Osteoblast (primary cell): ENCODE measurements around the gene RIPOR2. TPM values are rescaled to one million over a fixed set of nuclear protein-coding genes. Genes with fewer than 3 reads are reported as not detected.
"Not testable (repeated sequence)": the region's sequence is repeated elsewhere in the genome, so short reads cannot be mapped to it uniquely, and the experiment has no call there.

Experiments used
- DNase-seq: peaks from one replicate; pipeline ENCODE4 v3.0.0; 2011; ENCODE audit warnings: low spot score, mixed read lengths; ENCODE audit not compliant: insufficient read length; ENCODE audit errors: missing footprints
- H2AFZ ChIP-seq: 2 replicates; pipeline ENCODE4 v1.6.0; 2011; ENCODE audit warnings: mild to moderate bottlenecking, low read length
- H3K27ac ChIP-seq: 2 replicates; pipeline ENCODE4 v1.5.1; 2011; ENCODE audit warnings: mild to moderate bottlenecking, low read depth, low read length, moderate library complexity
- H3K27me3 ChIP-seq: 2 replicates; pipeline ENCODE4 v1.6.0; 2012; ENCODE audit warnings: mild to moderate bottlenecking, control low read depth, inconsistent platforms, low read length, moderate library complexity; ENCODE audit not compliant: insufficient read depth
- H3K36me3 ChIP-seq: 2 replicates; pipeline ENCODE4 v1.5.1; 2011; ENCODE audit warnings: mild to moderate bottlenecking, low read length, control low read depth, moderate library complexity; ENCODE audit not compliant: insufficient read depth
- H3K4me1 ChIP-seq: 2 replicates; pipeline ENCODE4 v1.5.1; 2011; ENCODE audit warnings: mild to moderate bottlenecking, low read length, control low read depth, moderate library complexity; ENCODE audit not compliant: insufficient read depth
- H3K4me2 ChIP-seq: 2 replicates; pipeline ENCODE4 v1.6.0; 2011; ENCODE audit warnings: mild to moderate bottlenecking, low read length; ENCODE audit not compliant: insufficient read depth
- H3K4me3 ChIP-seq: fragments of 200-600 bp; sonication (generic); 3 replicates; pipeline ENCODE4 v1.5.1; 2012; ENCODE audit warnings: mild to moderate bottlenecking, low read length, inconsistent platforms; ENCODE audit not compliant: insufficient read depth
- H3K79me2 ChIP-seq: 2 replicates; pipeline ENCODE4 v1.6.0; 2012; ENCODE audit warnings: mild to moderate bottlenecking, low read length, control low read depth, inconsistent platforms; ENCODE audit not compliant: insufficient read depth
- H3K9me3 ChIP-seq: 2 replicates; pipeline ENCODE4 v1.5.1; 2011; ENCODE audit warnings: low read depth, low read length, control low read depth
- H4K20me1 ChIP-seq: 2 replicates; pipeline ENCODE4 v1.6.0; 2012; ENCODE audit warnings: mild to moderate bottlenecking, low read length, control low read depth; ENCODE audit not compliant: insufficient read depth
- total RNA-seq: library from RNA; depleted of rRNA; stranded (reverse); fragments of >200 nt; gene quantifications from 2 replicates; pipeline ENCODE4 v1.2.3, GENCODE V29; 2012
- TF ChIP-seq, protein P1 (sequence below): IDR thresholded peaks from 2 replicates; pipeline ENCODE4 v1.5.1; 2011; ENCODE audit warnings: mild to moderate bottlenecking, low read depth, low read length, moderate library complexity; ENCODE audit errors: extremely low read depth

The RIPOR2 gene
- total RNA-seq, 1 donor: 1.4 TPM

GRCh38 chr6:24882295-24882694, 53.5 kb downstream of the RIPOR2 start:
- H3K9me3 ChIP-seq: peaks cover 4% of the 10 kb centered on the region
- H3K27ac ChIP-seq: no peak overlapping the region
- no peaks in the 10 kb centered on the region for H3K36me3 ChIP-seq
- TF ChIP-seq, protein P1, sequence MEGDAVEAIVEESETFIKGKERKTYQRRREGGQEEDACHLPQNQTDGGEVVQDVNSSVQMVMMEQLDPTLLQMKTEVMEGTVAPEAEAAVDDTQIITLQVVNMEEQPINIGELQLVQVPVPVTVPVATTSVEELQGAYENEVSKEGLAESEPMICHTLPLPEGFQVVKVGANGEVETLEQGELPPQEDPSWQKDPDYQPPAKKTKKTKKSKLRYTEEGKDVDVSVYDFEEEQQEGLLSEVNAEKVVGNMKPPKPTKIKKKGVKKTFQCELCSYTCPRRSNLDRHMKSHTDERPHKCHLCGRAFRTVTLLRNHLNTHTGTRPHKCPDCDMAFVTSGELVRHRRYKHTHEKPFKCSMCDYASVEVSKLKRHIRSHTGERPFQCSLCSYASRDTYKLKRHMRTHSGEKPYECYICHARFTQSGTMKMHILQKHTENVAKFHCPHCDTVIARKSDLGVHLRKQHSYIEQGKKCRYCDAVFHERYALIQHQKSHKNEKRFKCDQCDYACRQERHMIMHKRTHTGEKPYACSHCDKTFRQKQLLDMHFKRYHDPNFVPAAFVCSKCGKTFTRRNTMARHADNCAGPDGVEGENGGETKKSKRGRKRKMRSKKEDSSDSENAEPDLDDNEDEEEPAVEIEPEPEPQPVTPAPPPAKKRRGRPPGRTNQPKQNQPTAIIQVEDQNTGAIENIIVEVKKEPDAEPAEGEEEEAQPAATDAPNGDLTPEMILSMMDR: no peak
- no peaks in the 10 kb centered on the region for H3K27me3 ChIP-seq
- no peaks in the 10 kb centered on the region for H4K20me1 ChIP-seq
- no peak for DNase-seq
- no peaks in the 10 kb centered on the region for H3K79me2 ChIP-seq
- no peak overlapping the region for H2AFZ ChIP-seq
- H3K4me2 ChIP-seq: no peak overlapping the region
- H3K4me3 ChIP-seq: no peak overlapping the region
- peaks cover 7% of the 10 kb centered on the region for H3K4me1 ChIP-seq

DNA sequence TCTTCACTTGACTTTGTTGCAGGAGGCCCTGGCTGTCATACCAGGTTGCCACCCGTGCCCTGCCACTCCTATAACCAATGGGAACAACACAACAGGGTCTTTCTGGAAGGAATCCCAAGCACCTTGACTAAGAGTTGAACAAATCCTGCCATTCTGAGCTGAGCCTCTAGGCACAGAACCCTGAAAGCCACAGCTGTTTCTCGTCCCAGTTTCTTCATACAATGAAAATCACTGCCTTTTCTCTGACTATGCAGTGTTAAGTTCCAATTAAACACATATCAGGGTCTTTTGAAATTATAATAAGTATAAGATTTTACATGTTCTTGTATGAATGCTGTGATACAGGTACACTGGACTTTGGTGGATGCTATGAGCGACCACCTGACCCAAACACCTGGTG, 54.4 kb downstream of the RIPOR2 start:
- Histone ChIP-seq H3K4me2 (no peak overlapping the region), H3K79me2 (no peaks in the 10 kb centered on the region), H3K4me1 (peaks cover 7% of the 10 kb centered on the region), H3K27me3 (no peaks in the 10 kb centered on the region), H3K36me3 (no peaks in the 10 kb centered on the region), H3K27ac (no peak overlapping the region), H3K4me3 (no peak overlapping the region), H2AFZ (no peak overlapping the region), H3K9me3 (peaks cover 6% of the 10 kb centered on the region), H4K20me1 (no peaks in the 10 kb centered on the region)
- TF ChIP-seq, protein P1: no peak
- no peak for DNase-seq

DNA sequence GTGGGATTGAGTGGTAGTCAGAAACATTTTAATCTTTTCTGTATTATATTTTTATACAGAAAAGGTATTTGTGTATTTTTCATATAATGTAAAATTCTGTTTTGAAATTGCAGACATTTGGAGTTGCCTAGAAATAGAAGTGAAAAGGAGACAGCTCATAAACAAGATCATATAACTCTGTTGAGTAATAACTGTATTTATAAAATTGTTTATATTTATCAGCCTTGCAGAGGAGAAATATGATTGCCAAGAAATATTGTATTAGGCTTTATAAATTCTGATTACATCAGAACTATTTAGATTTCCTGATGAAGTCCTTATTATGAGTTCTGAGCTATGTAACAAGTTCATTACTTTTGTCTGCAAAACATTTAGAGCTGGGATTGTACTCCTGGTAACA, 55.3 kb downstream of the RIPOR2 start:
- H3K4me1 ChIP-seq: peaks cover 7% of the 10 kb centered on the region
- no peak for DNase-seq
- no peaks in the 10 kb centered on the region for H4K20me1 ChIP-seq
- H3K4me3 ChIP-seq: no peak overlapping the region
- no peaks in the 10 kb centered on the region for H3K27me3 ChIP-seq
- peaks cover 6% of the 10 kb centered on the region for H3K9me3 ChIP-seq
- no peak overlapping the region for H2AFZ ChIP-seq
- H3K36me3 ChIP-seq: no peaks in the 10 kb centered on the region
- no peak overlapping the region for H3K27ac ChIP-seq
- no peaks in the 10 kb centered on the region for H3K79me2 ChIP-seq
- H3K4me2 ChIP-seq: no peak overlapping the region
- TF ChIP-seq, protein P1: no peak

DNA sequence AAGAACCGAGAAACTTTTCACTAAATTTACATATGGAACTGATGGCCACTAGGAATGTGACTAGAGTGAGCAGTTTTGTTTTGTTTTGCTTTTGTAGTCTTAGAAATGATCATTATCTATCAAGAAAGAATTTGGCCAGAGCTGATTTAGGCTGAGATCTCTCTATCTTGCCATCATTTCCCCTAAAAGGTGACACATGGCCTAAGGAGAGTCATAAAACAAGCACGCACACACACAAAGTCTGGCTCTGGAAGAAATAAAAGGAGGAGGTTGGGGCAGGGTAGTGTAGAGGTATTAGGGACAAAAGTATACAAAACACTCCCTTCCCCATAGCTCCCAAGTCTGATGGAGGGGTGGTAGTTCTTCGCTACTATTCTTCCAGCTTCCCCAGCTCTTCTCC, 56.4 kb downstream of the RIPOR2 start:
- no peak overlapping the region for H3K4me3 ChIP-seq
- no peak overlapping the region for H2AFZ ChIP-seq
- TF ChIP-seq, protein P1: no peak
- H3K36me3 ChIP-seq: no peaks in the 10 kb centered on the region
- peaks cover 7% of the 10 kb centered on the region for H3K4me1 ChIP-seq
- DNase-seq: no peak
- H3K9me3 ChIP-seq: peaks cover 6% of the 10 kb centered on the region
- no peak overlapping the region for H3K27ac ChIP-seq
- H3K27me3 ChIP-seq: no peaks in the 10 kb centered on the region
- no peak overlapping the region for H3K4me2 ChIP-seq
- H3K79me2 ChIP-seq: no peaks in the 10 kb centered on the region
- no peaks in the 10 kb centered on the region for H4K20me1 ChIP-seq

DNA sequence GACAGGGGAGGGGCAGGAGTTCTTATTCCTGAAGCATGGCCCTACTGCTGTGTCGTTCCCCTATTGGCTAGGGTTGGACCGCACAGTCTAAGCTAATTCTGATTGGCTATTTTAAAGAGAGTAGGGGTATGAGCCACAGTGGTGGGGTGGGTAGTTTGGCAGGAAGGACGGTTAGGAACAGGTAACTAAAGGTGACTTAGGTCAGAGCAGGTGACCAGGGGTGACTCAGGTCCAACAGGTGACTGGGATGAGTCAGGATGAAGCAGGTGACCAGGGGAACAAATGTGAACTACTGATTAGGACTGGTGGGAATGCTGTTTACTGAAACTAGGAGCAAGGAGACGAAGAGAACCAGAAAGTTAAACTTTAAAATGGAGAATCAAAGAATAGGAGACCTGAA, 58.0 kb downstream of the RIPOR2 start:
- H3K4me1 ChIP-seq, H4K20me1 ChIP-seq, DNase-seq, H3K36me3 ChIP-seq, H3K4me2 ChIP-seq, H3K27me3 ChIP-seq, H3K79me2 ChIP-seq, H3K4me3 ChIP-seq, H2AFZ ChIP-seq, H3K9me3 ChIP-seq, H3K27ac ChIP-seq: not testable (repeated sequence)
